Tibial nerve (tissue), 3 donors: ENCODE data around the gene NFASC.

Experiments used
- CTCF ChIP-seq, 5 experiments: fragments of 200-600 bp in 3 of 5; fragments of 450-650 bp in 2 of 5; sonication (generic) in 3 of 5; IDR thresholded peaks; one replicate each; pipeline ENCODE4 v1.5.1; 2016 to 2019; ENCODE audit warnings: antibody characterized with exemption in 5 of 5, mild to moderate bottlenecking in 3 of 5, moderate library complexity in 2 of 5
- POLR2A ChIP-seq, 2 donors: fragments of 450-650 bp; IDR thresholded peaks; one replicate each; pipeline ENCODE4 v1.6.1; 2017; ENCODE audit warnings: antibody characterized with exemption in 2 of 2, mild to moderate bottlenecking in 2 of 2, moderate library complexity in 2 of 2

DNA sequence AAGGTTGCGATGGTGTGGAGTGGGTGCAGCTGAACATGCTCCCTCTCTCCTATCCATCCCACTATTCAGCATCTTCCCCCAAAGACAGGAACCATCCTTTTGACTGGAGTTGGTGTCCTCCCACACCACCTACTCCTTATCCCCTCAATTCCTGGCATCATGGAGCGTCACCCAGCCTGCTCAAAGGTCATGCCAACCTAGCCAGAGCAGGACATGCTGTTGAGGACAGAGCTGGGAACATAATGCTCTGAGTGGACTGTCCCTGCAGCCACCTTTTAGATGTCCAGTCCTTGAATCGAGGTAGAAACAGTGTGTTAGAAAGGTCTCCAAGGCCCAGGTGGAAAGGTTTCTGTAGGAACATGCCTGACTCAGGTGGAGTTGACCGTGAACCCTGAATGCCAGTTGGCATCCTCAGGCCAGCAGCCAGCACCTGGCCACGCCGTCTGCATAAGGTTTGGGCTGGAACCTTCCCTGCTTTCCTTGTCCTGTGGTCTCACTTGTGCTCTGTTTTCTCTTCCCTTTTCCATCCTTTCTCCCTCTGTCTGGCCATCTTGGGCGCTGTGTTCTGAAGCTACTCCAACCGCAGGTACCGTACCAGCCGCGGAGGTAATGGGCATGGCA lies 120.2 kb downstream of the NFASC start:
- TF ChIP-seq POLR2A (IDR thresholded peaks at IDR 0.05) (no peak), CTCF (IDR thresholded peaks at IDR 0.05) (no peak)
